NCI-H1105 treated with DMSO at 0.1 percent for 48 hours (cell line): ENCODE measurements around the gene GNG12.

Experiments used
- DNase-seq: peaks from one replicate; lab custom pipeline; 2025; lab: John Stamatoyannopoulos, UW

The GNG12 gene

GRCh38 chr1:67701876-67702275, 131.4 kb downstream of the GNG12 start:
- DNase-seq = no peak

- DNase-seq = no peak
Observed at GRCh38 chr1:67700692-67701410, 132.4 kb downstream of the GNG12 start.

- DNase-seq = no peak
Observed at GRCh38 chr1:67700220-67700619, 133.0 kb downstream of the GNG12 start.

GRCh38 chr1:67696708-67697107, 136.6 kb downstream of the GNG12 start:
- no peak for DNase-seq

- DNase-seq = no peak
Observed at GRCh38 chr1:67695963-67696362, 137.3 kb downstream of the GNG12 start.

GRCh38 chr1:67691712-67692111, 141.6 kb downstream of the GNG12 start:
- DNase-seq = no peak

- DNase-seq = no peak
Observed at GRCh38 chr1:67690411-67690810, 142.9 kb downstream of the GNG12 start.

GRCh38 chr1:67690018-67690363, 143.3 kb downstream of the GNG12 start:
- DNase-seq = no peak

GRCh38 chr1:67689267-67690017, 143.8 kb downstream of the GNG12 start:
- DNase-seq = no peak

- no peak for DNase-seq
Observed at GRCh38 chr1:67688526-67689219, 144.6 kb downstream of the GNG12 start.

- no peak for DNase-seq
Observed at GRCh38 chr1:67687649-67688048, 145.6 kb downstream of the GNG12 start.

- no peak for DNase-seq
Observed at GRCh38 chr1:67687198-67687545, 146.1 kb downstream of the GNG12 start.

GRCh38 chr1:67686267-67687197, 146.7 kb downstream of the GNG12 start:
- DNase-seq = peak; percentile 93

GRCh38 chr1:67685558-67686266, 147.6 kb downstream of the GNG12 start:
- no peak for DNase-seq

- peak; percentile 99 for DNase-seq
Observed at GRCh38 chr1:67685067-67685557, 148.2 kb downstream of the GNG12 start, which contains the start of gene GADD45A. Gene GADD45A (plus strand): TSS chr1:67685201. CDS start chr1:67685495, 294 bp downstream.

- no peak for DNase-seq
Observed at GRCh38 chr1:67684526-67685066, 148.7 kb downstream of the GNG12 start.

- no peak for DNase-seq
Observed at GRCh38 chr1:67683766-67684525, 149.3 kb downstream of the GNG12 start.

- no peak for DNase-seq
Observed at GRCh38 chr1:67683316-67683715, 150.0 kb downstream of the GNG12 start.

GRCh38 chr1:67682659-67683197, 150.5 kb downstream of the GNG12 start:
- DNase-seq = no peak

- DNase-seq = no peak
Observed at GRCh38 chr1:67680486-67680885, 152.8 kb downstream of the GNG12 start.
